Ammon's horn (tissue), 1 donor: ENCODE data around the gene DIO3.
"Not testable (repeated sequence)": the region's sequence is repeated elsewhere in the genome, so short reads cannot be mapped to it uniquely, and the experiment has no call there.

ENCODE experiments used
- DNase-seq: peaks from one replicate; pipeline ENCODE4 v3.0.0-alpha.2; 2016; ENCODE audit warnings: low spot score

The DIO3 gene

DNA sequence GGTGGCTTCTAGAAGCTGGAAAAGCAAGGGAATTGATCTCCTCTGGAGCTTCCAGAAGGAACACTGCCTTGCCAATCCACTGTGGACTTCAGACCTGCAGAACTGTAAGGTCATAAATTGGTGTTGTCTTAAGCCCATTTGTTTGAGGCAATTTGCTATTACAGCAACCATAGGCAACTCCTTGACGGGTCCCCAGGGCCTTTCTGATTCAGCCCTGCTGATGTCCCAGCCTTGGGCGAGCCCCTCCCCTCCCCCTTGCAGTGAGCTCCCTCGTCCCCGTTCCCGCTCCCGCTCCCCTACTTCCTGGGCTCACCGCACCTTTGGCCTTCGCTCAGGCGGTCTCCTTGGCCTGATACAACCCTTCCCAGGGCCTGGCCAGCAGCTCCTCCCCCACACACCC lies 18.9 kb upstream of the DIO3 start:
- DNase-seq, result no peak

DNA sequence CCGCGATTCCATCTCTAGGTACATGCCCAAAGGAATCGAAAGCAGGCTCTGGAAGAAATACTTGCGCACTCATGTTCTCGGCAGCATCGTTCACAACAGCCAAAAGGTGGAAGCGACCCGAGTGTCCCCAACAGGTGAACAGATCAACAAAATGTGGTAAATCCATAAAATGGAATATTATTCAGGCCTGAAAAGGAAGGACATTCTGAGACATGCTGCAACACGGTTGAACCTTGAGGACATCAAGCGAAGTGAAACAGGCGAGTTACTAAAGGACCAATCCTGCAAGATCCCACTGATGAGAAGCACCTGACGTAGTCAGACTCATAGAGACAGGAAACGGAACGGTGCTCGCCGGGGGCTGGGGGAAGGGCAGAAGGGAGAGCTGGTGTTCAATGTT lies 17.5 kb upstream of the DIO3 start:
- no peak for DNase-seq

DNA sequence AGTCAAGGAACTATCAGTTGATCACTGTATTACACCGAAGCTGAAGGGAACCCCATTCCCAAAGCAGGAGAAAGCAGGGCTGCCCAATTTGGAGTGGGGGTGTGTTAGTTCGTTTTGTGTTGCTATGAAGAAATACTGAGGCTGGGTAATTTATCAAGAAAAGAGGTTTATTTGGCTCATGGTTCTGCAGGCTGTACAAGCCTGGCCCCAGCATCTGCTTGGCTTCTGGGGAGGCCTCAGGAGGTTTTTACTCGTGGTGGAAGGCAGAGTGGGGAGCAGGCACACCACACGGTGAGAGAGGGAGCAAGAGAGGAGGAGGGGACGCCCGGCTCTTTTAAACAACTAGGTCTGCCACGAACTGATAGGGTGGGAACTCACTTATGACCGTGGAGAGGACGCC lies 16.7 kb upstream of the DIO3 start:
- DNase-seq, result no peak

DNA sequence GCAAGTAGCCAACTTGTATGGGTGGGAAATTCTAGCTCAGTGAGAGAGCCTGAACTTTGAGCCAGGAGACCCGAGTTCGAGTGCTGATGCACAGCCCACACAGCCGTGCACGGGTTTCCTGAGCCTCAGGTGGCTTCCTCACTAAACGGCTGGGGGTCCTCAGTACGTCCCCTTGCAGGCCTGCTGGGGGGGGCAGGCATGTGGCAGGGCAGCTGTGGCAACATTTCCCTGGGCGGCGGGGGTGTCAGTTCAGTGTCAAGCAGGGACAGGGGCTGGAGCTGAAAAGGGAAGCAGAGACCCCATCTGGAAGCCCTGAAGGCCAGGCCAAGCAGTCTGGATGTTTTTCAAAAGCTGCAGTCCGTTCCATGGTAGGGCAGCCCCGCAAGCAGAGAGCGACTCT lies 14.6 kb upstream of the DIO3 start:
- no peak for DNase-seq

DNA sequence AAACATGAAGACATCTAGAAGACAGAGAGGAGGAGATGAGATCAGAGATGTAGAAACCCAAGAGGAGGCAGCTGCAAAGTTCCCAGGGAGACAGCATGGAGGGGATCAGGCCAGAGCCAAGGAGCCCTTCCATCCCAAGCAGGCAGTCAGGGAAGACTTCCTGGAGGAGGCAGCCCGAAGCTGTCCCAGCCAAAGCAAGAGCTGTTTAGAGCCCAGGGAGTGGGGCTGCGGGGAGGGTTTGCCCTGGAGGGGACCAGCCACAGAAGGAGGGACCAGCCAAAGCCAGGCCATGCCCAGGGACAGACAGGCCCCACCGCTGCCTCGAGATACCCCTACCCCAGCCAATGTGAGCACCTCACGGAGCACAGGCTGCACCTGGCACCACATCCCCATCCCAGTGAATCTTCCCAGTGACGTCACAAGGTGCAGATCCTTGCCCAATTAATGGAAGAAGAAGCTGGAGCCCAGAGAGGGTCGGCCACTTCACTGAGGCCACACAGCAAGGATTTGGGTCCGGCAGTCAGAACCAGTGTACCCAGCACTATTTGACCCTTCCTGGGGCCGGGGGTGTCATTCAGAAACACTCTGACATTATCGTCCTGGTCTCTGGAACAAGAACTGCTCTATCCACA lies 14.1 kb upstream of the DIO3 start:
- DNase-seq, result no peak

DNA sequence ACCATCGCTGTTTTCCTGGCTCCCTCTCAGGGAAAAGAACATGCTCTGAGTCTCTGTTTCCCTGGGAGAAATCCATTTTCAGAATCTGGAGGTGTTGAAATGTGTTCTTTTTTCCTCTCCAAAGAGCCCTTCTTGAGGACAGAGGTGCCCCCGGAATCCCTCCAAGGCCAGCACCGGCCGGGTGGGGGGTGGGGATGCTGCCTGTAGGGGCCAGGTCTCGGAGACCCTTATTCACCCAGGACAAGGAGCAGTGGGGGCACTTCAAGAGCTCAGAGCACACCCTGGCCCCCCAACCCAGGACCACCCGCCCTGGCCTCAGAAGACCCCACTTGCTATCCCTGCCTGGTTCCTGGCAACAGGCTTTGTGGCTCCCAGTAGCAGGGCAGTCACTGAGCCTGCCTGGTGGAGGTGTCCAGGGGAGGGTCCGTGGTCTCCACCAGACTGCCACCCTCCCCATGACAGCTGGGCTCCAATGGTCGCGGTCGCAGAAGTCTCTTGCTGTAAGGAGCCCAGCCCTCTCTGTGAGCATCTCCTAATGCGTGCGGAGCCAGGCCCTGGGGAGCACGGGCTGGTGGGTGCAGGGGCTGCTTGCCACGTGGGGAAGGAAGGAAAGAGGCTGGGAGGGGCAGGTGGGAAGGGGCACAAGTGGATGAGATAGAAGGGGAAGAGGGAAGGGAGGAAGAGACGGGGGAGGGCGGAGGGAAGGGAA lies 13.2 kb upstream of the DIO3 start:
- DNase-seq, result no peak

DNA sequence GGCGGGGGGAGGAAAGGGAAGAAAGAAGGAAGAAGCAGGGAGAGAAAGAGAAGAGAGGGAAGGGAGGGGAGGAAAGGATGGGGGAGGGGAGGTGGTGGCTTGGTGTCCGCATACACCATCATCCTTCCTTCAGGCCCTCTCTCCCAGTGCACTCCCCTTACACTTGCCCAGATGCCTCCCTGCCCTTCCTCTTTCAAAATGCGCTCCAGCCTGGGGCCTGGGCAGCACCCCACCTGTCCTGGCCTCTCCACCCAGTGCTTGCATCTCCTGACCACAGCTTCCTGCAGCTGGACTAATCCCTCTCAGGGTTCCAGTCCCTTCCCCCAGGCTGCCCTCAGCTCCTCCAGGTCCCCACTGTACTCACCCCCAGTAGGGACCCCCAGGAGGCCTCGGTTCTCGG lies 12.6 kb upstream of the DIO3 start:
- no peak for DNase-seq

DNA sequence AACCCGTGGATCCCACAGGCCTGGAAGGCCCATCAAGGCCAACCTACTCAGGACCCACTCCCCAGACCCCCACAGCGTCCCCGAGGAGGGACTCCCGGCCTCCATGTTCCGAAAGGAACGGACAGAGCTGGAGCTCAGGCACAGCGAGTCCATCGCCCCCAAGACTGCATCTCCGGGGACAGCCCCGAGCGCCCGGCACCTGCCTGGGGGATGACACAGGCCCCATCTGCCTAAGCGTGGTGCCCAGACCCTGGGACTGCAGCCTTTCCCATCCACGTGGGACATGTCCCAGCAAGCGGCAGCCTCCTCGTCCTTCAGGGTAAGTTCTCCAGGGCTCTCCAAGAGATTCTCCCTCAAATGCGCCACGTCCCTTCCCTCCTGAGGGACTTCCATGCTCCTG lies 12.1 kb upstream of the DIO3 start:
- DNase-seq, result no peak

DNA sequence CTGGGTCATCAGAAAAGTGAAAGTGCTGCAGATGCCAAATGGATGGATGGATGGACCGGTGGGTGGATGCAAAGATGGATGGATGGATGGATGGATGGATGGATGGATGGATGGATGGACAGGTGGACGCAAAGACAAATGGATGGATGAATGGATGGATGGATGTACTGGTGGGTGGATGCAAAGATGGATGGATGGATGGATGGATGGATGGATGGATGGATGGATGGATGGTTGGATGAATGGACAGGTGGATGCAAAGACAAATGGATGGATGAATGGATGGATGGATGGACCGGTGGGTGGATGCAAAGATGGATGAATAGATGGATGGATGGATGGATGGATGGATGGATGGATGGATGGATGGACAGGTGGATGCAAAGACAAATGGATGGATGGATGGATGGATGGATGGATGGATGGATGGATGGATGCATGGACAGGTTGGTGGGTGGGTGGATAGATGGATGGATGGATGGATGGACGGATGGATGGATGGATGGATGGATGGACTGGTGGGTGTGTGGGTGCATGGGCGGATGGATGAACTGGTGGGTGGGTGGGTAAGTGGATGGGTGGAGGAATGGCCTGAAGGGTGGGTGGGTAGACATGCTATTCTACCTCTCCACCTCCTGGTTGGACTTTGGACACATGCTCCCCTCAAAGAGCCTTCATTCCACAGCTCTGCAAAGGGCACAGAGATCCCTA lies 10.9 kb upstream of the DIO3 start:
- not testable (repeated sequence) for DNase-seq

DNA sequence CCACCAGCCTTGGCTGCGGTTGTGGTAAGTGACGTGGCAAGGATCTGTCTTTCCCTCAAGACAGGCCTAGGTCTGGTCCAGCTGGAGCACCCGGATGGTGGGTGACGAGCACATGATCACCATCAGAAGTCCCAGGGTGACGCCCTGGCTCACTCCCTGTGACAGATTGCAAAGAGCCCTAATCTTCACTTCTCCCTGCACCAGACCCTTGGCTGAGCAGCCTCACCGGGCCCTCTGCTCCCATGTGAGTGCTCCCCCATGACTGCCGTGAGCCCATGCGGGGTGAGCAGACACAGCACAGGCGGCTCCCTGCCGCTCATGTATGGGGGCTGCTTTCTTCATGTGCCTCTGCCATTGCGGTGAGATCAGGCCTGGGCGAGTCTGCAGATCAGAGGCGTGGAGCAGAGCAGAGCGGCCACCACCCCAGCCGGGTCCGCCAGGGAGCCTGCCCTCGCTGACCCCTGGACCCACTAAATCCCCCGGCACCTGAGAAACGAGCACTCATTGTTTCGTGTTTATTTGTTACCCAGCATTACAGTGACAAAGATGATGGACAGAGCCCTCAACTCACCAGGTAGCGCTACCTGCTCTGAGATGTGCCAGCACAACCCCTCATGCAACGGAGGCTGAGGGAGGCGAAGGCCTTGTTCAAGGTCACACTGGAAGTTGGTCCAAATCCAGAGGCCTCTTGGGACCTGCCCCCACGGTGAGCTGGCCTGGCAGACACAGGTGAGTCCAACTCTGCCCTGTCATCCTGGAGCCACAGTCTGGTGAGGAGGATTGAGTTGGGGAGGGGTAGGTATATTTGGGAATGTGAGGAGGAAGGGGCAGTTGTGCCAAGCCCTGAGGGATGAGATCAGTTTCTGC lies 9.3 kb upstream of the DIO3 start:
- no peak for DNase-seq

DNA sequence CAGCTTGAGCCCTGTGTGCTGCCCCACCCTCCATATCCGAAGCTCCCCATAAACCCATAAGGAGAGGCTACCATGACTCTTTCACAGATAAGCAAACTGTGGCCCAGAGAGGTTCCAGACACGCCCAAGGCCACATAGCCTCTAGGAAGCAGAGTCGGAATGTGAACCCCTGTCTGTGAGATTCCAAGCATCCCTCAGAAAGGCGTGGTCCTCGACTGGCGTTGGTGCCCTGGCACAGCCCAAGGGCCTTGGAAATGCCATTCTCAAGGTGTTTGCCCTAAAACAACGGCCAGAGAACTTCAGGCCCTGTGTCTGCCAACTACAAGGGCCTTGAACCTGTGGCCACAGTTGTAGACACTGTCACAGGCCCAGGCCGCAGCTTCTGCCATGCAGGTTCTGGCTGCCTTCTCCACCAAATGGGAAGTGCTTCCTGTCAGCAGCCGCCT lies 8.5 kb upstream of the DIO3 start:
- DNase-seq, result no peak

DNA sequence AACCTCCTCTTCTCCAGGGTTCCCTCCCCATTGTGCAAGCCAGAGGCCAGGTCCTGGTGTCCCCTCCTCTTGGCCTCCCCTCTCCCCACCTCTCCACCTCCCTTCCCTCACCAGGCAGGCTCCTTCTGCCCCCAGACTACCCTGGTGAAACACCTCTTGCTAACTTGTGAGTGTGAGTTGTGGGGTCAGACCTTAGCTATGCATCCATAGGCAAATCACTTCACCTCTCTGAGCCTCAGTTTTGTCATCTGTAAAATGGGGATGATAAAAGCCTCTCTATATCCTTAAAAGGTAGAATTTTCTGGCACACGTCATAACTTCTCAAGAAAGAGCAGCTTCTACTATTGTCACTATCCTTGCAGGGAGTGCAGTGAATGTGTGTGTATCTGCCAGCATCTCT lies 7.9 kb upstream of the DIO3 start:
- DNase-seq, result no peak

DNA sequence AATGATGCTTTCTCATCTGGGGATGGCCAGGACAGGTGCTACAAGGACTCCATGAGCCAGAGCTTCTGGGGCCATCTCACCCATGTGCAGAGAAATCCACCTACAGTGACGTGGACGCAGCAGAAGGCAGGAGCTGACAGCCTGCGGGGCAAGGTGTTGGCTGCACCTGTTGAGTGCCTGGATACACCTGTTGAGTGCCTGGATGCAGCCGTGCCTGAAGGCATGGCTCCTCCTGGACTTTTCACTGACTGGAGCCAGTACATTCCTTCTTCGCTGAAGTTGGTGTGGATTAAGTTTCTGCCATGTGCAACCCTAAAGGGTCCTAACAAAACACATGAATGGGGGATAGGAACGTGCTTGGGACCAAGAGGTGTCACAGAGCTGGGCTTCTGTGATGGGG lies 7.4 kb upstream of the DIO3 start:
- DNase-seq, result no peak

DNA sequence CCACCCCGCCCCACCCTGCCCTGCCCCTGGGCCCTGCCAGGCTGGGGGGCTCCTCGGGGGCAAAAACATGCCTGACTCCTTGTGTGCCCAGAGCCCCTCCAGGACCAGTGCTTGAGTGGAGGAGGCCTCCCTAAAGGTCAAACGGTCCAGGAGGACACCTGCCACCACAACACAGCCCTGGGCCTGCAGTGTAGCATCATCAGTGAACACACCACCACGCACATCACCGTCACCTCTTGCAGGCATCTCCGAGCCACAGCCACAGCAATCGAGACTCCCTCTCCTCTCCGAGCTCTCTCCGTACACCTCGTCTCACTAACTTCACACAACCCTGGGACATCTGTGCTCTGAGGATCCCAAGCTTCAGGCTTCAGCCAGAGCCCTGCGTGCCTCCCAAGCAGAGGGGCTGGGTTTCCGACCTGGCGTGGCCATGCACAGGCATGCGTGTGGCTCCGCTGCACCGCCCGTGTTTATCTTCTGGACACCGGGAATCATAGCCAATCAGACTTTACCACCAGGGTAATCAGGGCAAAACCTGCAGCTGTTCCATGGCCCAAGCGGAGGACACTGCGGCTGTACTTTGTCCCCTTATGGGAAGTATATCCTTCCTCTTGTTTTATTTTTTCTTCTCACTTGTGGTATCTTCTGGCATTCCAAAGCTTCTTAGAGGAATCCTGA lies 6.2 kb upstream of the DIO3 start:
- no peak for DNase-seq

DNA sequence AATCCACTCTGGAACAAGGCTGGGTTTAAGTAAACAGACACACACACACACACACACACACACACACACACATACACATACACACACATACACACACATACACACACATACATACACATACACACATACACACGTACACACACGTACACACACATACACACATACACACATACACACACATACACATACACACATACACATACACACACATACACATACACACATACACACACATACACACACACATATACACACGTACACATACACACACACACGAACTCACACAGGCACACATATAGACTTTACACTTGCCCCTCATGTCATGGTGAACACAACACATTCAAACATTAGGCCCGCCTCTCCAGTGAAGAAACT lies 5.6 kb upstream of the DIO3 start:
- DNase-seq, result not testable (repeated sequence)

DNA sequence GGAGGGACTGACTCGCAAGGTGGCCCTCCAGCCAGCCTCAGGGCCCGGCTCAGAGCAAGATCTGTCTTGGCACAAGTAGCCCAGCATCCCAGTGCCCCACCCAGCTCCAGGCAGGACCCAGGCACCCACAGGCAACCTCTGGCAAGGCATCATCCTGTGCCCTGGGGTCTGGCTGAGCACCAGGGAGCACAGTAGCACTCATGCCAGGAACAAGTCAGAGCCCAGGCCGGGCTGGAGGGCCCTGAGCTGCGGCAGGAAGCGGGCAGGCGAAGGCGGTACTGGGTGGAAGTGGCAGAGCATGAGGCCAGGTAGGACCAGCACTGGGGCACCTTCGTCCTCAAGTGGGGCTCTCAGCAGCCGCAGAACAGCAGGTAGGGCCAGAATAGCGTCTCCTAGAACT lies 5.2 kb upstream of the DIO3 start:
- DNase-seq, result no peak

DNA sequence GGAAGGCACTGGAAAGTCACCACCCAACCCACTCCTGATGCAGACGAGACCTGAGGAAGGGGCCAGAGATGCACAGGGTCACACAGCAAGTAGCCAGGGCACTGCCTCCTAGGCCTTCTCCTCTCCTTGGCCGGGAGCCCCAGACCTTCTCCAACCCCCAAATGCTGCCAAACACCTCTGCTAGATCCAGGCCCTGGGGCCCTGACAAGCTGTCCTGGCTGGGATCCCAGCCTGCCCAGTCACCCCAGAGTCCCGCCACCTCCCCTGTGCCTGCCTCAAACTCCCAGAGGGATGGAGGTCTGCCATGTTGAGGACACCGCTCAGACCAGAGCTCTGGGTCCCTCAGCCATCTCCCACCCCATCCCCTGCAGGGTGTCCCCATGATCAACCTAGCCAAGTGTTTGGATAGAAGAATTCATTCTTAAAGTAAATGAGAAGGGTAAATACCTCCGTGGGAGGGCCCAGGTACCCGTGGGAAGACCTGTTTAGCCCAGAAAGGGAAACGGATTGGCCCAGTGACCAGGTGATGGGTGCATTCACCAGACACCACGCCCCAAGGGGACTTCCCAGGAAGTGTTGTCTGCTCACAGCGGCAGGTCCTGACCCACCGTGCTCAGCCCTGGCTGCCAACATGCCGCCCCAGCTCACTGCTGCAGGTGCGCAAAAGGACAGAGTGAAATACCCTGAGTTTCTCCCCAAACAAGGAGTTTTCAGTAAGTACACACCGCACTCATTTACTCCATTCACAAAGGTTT lies 4.6 kb upstream of the DIO3 start:
- no peak for DNase-seq

DNA sequence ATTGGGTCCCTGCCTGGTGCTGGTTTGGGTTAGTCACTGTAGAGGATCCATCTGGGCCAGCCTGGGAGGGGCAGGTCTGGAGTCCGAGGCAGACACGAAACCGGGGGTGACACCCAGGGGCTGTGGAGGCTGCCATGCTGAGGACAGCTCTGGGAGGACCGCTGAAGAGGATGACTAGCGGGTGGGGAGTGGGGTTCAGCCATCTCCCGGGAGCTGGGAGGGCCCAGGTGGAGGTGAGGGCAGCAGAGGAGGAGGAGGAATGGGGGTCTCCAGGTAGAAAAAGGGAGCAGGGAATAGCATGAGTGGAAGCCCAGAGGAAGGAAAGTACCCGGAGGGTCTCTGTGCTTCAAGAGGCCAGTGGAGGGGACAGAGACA lies 4.0 kb upstream of the DIO3 start:
- no peak for DNase-seq

DNA sequence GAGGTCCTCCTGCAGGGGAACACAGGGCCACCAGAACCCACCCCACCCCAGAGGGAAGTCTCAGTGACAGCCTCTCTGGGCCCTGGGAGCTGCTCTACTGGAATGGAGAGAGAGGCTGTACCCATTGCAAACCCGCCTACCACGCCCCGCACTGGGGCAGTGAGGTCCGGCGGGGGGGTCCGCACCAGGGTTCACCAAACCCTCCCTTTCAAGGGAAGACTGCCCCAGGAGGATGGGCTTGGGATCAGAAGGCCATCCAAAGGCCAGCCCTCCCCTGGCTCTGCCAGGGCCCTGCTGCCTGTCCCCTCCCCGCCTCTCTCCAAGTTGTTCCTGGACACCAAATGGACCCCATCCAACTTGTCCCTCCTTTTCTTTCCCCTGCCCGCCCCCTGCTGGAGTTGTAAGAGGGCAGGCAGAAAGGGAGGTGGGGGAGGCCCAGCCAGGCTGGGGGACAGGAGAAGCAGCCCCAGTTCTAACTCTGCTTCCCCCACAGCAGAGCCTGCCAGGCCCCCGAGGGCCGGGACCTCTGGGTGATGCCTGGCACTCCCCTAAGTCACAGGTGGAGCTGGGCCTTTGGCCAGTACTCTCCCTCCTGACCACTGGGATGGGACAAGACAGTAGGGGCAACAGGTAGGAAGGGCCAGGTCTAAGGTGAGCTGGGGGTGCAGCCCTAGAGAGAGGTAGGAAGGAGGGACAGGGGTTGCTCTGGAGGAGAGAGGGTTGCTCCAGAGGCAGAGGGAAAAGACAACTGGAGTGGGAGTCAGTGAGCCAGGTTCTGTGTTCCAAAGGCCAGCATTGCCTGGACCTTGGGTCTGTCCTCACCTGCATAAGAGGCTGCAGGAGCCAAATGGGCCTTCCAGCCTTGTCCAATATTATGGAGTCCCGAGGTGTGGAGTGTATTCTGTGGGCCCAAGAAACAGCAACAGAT lies 3.2 kb upstream of the DIO3 start:
- DNase-seq, result no peak

DNA sequence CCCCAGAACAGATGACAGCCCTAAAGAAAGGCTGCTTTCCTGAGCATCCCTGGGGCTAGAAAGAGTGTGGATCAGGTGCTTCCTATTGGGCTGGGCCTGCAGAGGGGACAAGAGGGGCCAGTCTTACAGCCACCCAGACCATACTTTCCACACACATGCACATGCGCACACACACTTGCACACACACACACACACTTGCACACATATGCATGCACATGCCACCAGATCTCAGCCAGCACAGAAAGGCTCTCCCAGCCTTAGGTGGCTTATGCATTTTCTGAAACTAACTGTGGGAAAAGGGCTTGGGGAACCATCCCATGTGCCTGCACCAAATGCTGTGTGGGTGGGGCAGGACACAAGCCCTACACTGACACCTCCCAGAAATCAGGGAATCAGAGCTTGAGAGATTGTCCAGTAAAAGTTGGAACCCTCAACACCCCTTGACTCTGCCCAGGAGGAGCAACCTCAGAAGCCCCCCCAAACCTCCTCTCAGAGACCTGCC lies 2.5 kb upstream of the DIO3 start:
- no peak for DNase-seq
